Adrenal gland (tissue), 12 donors: ENCODE data around the gene FASTK. TPM values are rescaled to one million over a fixed set of nuclear protein-coding genes. Genes with fewer than 3 reads are reported as not detected.
"Not testable (repeated sequence)": the region's sequence is repeated elsewhere in the genome, so short reads cannot be mapped to it uniquely, and the experiment has no call there.

Experiments
- DNase-seq, 7 donors: peaks; one replicate each; pipeline ENCODE4 v3.0.0-alpha.2; 2019 to 2020
- H3K27ac ChIP-seq, 5 donors: fragments of 200-600 bp; sonication (generic) in 4 of 5; 1 replicate in 3 of 5; 2 replicates in 2 of 5; pipeline versions ENCODE4 v1.5.1 to v1.8.0; 2016 to 2020; ENCODE audit warnings: mild to moderate bottlenecking in 1 of 5
- H3K27me3 ChIP-seq: fragments of 200-600 bp; 2 replicates; pipeline ENCODE4 v1.8.0; 2021
- H3K36me3 ChIP-seq, 2 donors: fragments of 200-600 bp; replicated peaks in 1 of 2; 1 replicate in 1 of 2; 2 replicates in 1 of 2; pipeline versions ENCODE4 v1.5.1 to v1.8.0; 2018 to 2022
- H3K4me1 ChIP-seq, 2 donors: fragments of 200-600 bp; replicated peaks in 1 of 2; 1 replicate in 1 of 2; 2 replicates in 1 of 2; pipeline versions ENCODE4 v1.5.1 to v1.8.0; 2018 to 2021
- H3K4me3 ChIP-seq, 4 donors: fragments of 200-600 bp; sonication (generic) in 3 of 4; one replicate each; pipeline ENCODE4 v1.5.1; 2016 to 2018
- H3K9me3 ChIP-seq, 3 donors: fragments of 200-600 bp; sonication (generic) in 1 of 3; replicated peaks in 1 of 3; 1 replicate in 2 of 3; 2 replicates in 1 of 3; pipeline versions ENCODE4 v1.5.1 to v1.8.0; 2016 to 2021
- CTCF ChIP-seq, 6 experiments: fragments of 450-650 bp in 4 of 6; fragments of 200-600 bp in 2 of 6; sonication (generic) in 1 of 6; IDR thresholded peaks; 1 replicate in 5 of 6; 2 replicates in 1 of 6; pipeline versions ENCODE4 v1.5.1 to v1.8.0; 2016 to 2021; ENCODE audit warnings: antibody characterized with exemption in 6 of 6, mild to moderate bottlenecking in 2 of 6, moderate library complexity in 1 of 6
- POLR2A ChIP-seq, 2 donors: fragments of 450-650 bp; IDR thresholded peaks; one replicate each; pipeline ENCODE4 v1.6.1; 2017; ENCODE audit warnings: antibody characterized with exemption in 2 of 2, mild to moderate bottlenecking in 2 of 2, moderate library complexity in 1 of 2
- WGBS, 4 donors: extraction: QIAGEN DNeasy Blood & Tissue Kit in 2 of 4; methylation state at CpG; one replicate each; pipeline versions ENCODE4 v1.1.5 to v1.1.7; 2013 to 2017; 5-methylcytosine and 5-hydroxymethylcytosine counted together
- intact Hi-C, 2 donors: fragments of 100-400 bp; cut with DNase I; formaldehyde crosslinking; loops; one replicate each; pipeline versions ENCODE4 v1.14.1 to v1.15.0; 2022 to 2023
- polyA plus RNA-seq, 3 donors: library from polyadenylated mRNA; stranded (reverse); fragments of 200-250 nt in 2 of 3; fragments of 350-450 nt in 1 of 3; fragmentation: Illumina TruSeq in 1 of 3; extraction: RNeasy Lipid Tissue Mini Kit (QIAGEN cat#74804) in 1 of 3; gene quantifications; one replicate each; pipeline ENCODE4 v1.2.3, GENCODE V29; 2013 to 2014
- total RNA-seq, 9 donors: library from RNA; depleted of rRNA in 4 of 9; stranded (reverse); fragments of >200 nt in 4 of 9; fragments of 120-200 nt in 1 of 9; fragmentation: NEBNext Ultra II Directional in 1 of 9; extraction: Animal tissue kit (Norgen Biotek cat#: 25700) in 1 of 9; gene quantifications; one replicate each; pipeline versions ENCODE4 v1.1.0 to v1.2.4, GENCODE V29; 2013 to 2023
- donor health status: healthy with polysubstance abuse.
- donor health status: Bipolar disorder and iron deficiency.
- donor health status: DM: yes; HTN: yes; CAD: no.
- donor health status: DM: no; HTN: no; CAD: no.
- donor health status: DM: no; HTN: no; CAD: no.
- donor health status: DM: yes; HTN: yes; CAD: no.

Gene FASTK
- total and polyA plus RNA-seq, 12 donors = 21.4 to 516 (median 85.8) TPM

DNA sequence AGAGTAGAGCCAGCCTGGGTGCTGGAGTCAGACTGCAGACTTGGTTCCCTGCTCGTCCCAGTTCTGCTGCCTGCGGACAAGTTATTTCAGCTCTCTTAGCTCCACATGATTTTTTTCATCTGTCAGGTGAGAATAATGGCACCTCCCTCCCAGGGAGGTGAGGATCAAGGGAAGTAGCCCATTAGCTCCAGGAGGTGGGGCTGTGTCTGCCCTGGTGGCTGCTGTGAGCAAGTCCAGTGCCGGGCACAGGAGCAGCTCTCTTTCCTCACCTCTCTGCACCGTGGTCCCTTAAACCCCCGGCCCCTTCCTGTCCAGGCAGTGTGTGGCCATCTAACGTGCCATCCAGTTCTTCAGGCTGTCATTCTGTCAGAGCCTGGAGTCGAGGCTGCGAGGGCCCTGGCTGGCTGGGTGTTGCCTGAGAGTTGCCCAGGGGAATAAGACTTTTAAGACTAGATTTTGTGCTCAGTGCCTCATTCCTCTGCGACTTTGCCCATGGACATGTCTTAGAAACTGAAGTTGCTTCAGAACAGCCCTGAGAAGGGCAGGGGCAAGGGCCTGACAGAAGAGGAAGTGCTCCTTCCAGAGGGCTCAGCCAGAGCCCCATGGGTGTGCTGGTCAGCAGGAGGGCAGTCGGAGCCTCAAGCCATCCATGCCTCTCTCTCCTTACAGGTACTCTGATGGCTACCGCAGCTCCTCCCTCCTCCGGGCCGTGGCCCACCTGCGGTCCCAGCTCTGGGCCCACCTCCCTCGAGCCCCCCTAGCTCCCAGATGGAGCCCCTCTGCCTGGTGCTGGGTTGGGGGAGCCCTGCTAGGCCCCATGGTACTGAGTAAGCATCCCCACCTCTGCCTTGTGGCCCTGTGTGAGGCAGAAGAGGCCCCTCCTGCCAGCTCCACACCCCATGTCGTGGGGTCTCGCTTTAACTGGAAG lies 47.4 kb downstream of the FASTK start:
- TF ChIP-seq CTCF (IDR thresholded peaks at IDR 0.05) = no peak
- no peak for TF ChIP-seq POLR2A (IDR thresholded peaks at IDR 0.05)
- Histone ChIP-seq H3K27me3 (no peaks in the 10 kb centered on the region), H3K36me3 (peaks cover 0 to 34% of the 10 kb centered on the region in 2 donors), H3K9me3 (no peaks in the 10 kb centered on the region), H3K27ac (no peak overlapping the region), H3K4me3 (no peak overlapping the region), H3K4me1 (peaks cover 6 to 12% of the 10 kb centered on the region in 2 donors)
- DNase-seq = no peak
- intact Hi-C loops = no loop called here
- WGBS, 4 donors = 87 to 91% (median 90%) methylated on average over 13 to 17 of the region's 17 CpGs

DNA sequence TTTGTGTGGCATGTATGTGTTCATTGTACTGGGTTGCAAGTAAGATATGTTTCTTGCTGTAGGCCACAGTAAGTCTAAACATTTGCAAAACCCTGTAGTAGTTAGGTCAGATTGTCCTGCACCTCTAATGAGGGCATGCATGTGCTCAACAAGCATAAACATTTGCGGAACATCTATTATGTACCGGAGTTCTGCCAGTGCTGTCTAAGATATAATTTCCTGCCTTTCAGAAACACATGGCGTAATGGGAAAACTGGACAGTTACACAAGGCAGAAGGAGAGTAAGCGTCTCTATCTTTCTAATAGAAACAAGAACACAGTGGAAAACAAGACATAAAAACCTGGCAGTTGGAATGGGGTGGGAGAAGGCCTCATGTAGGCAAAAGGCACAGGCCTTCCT lies 49.6 kb downstream of the FASTK start:
- TF ChIP-seq POLR2A (IDR thresholded peaks at IDR 0.05) = no peak
- no peak for TF ChIP-seq CTCF (IDR thresholded peaks at IDR 0.05)
- peaks cover 6 to 16% of the 10 kb centered on the region in 2 donors for H3K4me1 ChIP-seq
- H3K27me3 ChIP-seq = no peaks in the 10 kb centered on the region
- H3K27ac ChIP-seq = no peak overlapping the region
- intact Hi-C loops = no loop called here
- 92 to 99% (median 94%) methylated on average over 4 of the region's 4 CpGs for WGBS, 4 donors
- no peaks in the 10 kb centered on the region for H3K9me3 ChIP-seq
- no peak for DNase-seq
- H3K4me3 ChIP-seq = no peak overlapping the region
- H3K36me3 ChIP-seq = peaks cover 0 to 19% of the 10 kb centered on the region in 2 donors

DNA sequence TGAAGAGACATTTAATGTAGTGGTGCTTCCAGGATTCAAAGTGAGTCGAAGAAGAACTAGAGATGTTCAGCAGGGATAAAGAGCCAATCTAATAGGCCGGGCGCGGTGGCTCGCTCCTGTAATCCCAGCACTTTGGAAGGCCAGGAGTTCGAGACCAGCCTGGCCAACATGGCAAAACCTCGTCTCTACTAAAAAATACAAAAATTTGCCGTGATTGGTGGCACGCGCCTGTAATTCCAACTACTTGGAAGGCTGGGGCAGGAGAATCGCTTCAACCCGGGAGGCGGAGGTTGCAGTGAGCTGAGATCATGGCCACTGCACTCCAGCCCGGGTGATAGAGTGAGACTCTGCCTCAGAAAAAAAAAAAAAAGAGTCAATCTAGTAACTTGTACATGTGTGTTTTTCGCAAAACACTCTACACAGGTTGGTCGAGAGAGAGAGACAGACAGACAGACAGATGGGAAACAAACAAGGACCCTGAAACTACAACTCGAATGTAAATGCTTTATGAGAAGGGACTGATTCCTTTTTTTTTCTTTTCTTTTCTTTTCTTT lies 51.6 kb downstream of the FASTK start:
- no peaks in the 10 kb centered on the region for H3K9me3 ChIP-seq
- TF ChIP-seq POLR2A (IDR thresholded peaks at IDR 0.05) (no peak), CTCF (IDR thresholded peaks at IDR 0.05) (no peak)
- H3K4me3 ChIP-seq = peak overlapping the region in 3 of 4 donors; percentile 57 to 90 (median 69)
- intact Hi-C loops = no loop called here
- DNase-seq = no peak
- no peaks in the 10 kb centered on the region for H3K27me3 ChIP-seq
- H3K4me1 ChIP-seq = peaks cover 6 to 16% of the 10 kb centered on the region in 2 donors
- H3K36me3 ChIP-seq = no peaks in the 10 kb centered on the region
- H3K27ac ChIP-seq = peak overlapping the region in 4 of 5 donors; percentile 22 to 81 (median 64)
- WGBS, 4 donors = 48 to 62% (median 58%) methylated on average over 17 of the region's 17 CpGs

- no peaks in the 10 kb centered on the region for H3K9me3 ChIP-seq
- H3K36me3 ChIP-seq = no peaks in the 10 kb centered on the region
- peak in 4 of 6 experiments; percentile 39 to 64 (median 53) for TF ChIP-seq CTCF (IDR thresholded peaks at IDR 0.05)
- peak; percentile 26 to 61 for TF ChIP-seq POLR2A (IDR thresholded peaks at IDR 0.05)
- H3K4me3 ChIP-seq = peak within 1 kb of the TSS in 3 of 4 donors; percentile 57 to 90 (median 69)
- H3K27me3 ChIP-seq = no peaks in the 10 kb centered on the region
- 0 to 1% (median 1%) methylated on average over 23 to 53 of the region's 53 CpGs for whole genome bisulfite sequencing, 4 donors
- H3K4me1 ChIP-seq = peaks cover 6 to 16% of the 10 kb centered on the region in 2 donors
- H3K27ac ChIP-seq = peak within 1 kb of the TSS; percentile 22 to 84 (median 69)
- intact Hi-C loops = no loop called here
- peak; percentile 97 to 100 (median 100) for DNase-seq
Observed at GRCh38 chr7:151028131-151028947, 52.3 kb downstream of the FASTK start, which contains the start of gene ABCB8. Gene ABCB8 (plus strand): TSS chr7:151028450. CDS start chr7:151028516, 66 bp downstream.

- Histone ChIP-seq H3K4me1 (peaks cover 6 to 16% of the 10 kb centered on the region in 2 donors), H3K4me3 (peak overlapping the region in 1 of 4 donors; percentile 69), H3K27ac (peak overlapping the region in 2 of 5 donors; percentile 67 to 81)
- H3K9me3 ChIP-seq, H3K36me3 ChIP-seq, H3K27me3 ChIP-seq, intact Hi-C loops, DNase-seq: not testable (repeated sequence)
- WGBS, 4 donors = 8 to 11% (median 9%) methylated on average over 16 of the region's 16 CpGs
Observed at GRCh38 chr7:151027728-151028130, 52.9 kb downstream of the FASTK start.
